Right lobe of liver (tissue), 4 donors: ENCODE data around the gene KCNK7.

ENCODE experiments used
- CTCF ChIP-seq, 4 donors: fragments of 200-600 bp in 3 of 4; fragments of 450-650 bp in 1 of 4; IDR thresholded peaks; one replicate each; pipeline versions ENCODE4 v1.5.1 to v1.8.0; 2016 to 2022; ENCODE audit warnings: antibody characterized with exemption in 4 of 4, mild to moderate bottlenecking in 2 of 4
- POLR2A ChIP-seq: fragments of 450-650 bp; IDR thresholded peaks from one replicate; pipeline ENCODE4 v1.6.1; 2017; ENCODE audit warnings: antibody characterized with exemption, mild to moderate bottlenecking
- donor health status: DM: no; HTN: no; CAD: no.
- donor health status: DM: no; HTN: no; CAD: no.
- donor health status: DM: no; HTN: yes; CAD: no.

DNA sequence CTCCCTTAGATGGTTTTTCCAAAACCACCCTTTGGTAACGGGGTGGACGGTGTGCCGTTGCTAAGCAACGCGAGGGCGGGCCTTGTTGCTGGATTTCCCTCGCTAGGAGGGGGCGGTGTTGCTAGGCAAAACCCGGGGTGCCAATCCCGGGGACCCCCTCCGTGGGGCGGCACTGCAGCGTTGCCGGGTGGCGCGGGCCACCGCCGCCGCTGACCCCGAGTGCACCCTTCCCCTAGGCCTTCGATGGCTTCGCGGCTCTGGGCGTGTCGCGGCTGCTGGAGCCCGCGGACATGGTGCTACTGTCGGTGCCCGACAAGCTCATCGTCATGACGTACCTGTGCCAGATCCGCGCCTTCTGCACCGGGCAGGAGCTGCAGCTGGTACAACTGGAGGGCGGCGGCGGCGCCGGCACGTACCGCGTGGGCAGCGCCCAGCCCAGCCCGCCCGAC, 10.9 kb downstream of the KCNK7 start:
- TF ChIP-seq CTCF (IDR thresholded peaks at IDR 0.05) (no peak), POLR2A (no peak)
